K562 (cell line): ENCODE data around the gene USP32. TPM values are rescaled to one million over a fixed set of nuclear protein-coding genes. Genes with fewer than 3 reads are reported as not detected.
A peak's percentile ranks its signal among the peaks of the same experiment; 100 is the strongest.

Experiments
- CBFA2T3 ChIP-seq: fragments of 450-650 bp; IDR thresholded peaks from 2 replicates; pipeline ENCODE4 v1.6.1; 2017
- CBX1 ChIP-seq: sonication (generic); IDR thresholded peaks from 2 replicates; pipeline ENCODE4 v1.6.1; 2016; ENCODE audit warnings: antibody characterized with exemption, low read depth, mild to moderate bottlenecking
- CC2D1A ChIP-seq: fragments of 450-650 bp; IDR thresholded peaks from 2 replicates; pipeline ENCODE4 v1.6.1; 2017; ENCODE audit warnings: mild to moderate bottlenecking
- DPF2 ChIP-seq: fragments of 450-650 bp; IDR thresholded peaks from 2 replicates; pipeline ENCODE4 v1.6.1; 2016
- FOXK2 ChIP-seq, 2 experiments: fragments of 450-650 bp; IDR thresholded peaks in 1 of 2; conservative IDR thresholded peaks in 1 of 2; 2 replicates each; pipeline ENCODE4 v1.6.1; 2016; ENCODE audit warnings: low read depth in 2 of 2, mild to moderate bottlenecking in 1 of 2
- GATA2 ChIP-seq: sonication (generic); formaldehyde crosslinking; IDR thresholded peaks from 2 replicates; pipeline ENCODE4 v1.4.0; 2020; ENCODE audit warnings: mild to moderate bottlenecking, missing genetic modification reagents
- MIER1 ChIP-seq: fragments of 450-650 bp; IDR thresholded peaks from 2 replicates; pipeline ENCODE4 v1.6.1; 2016; ENCODE audit warnings: antibody characterized with exemption, mild to moderate bottlenecking, low read depth
- MYC ChIP-seq, 2 experiments: fragments of 250-450 bp in 1 of 2; sonication (Bioruptor Pico) in 1 of 2; IDR thresholded peaks; 2 replicates each; pipeline versions ENCODE4 v1.5.1 to v1.6.1; 2012 to 2021; ENCODE audit warnings: low read depth in 2 of 2, borderline replicate concordance in 1 of 2, improper control_type of control experiment in 1 of 2, low read length in 1 of 2, mild to moderate bottlenecking in 1 of 2, moderate library complexity in 1 of 2
- PKNOX1 ChIP-seq: fragments of 450-650 bp; IDR thresholded peaks from 2 replicates; pipeline ENCODE4 v1.6.1; 2016
- PTTG1 ChIP-seq: fragments of 450-650 bp; IDR thresholded peaks from 2 replicates; pipeline ENCODE4 v1.6.1; 2016; ENCODE audit warnings: low read depth, mild to moderate bottlenecking, missing genetic modification characterization, missing compliant biosample characterization
- SMARCA5 ChIP-seq: fragments of 450-650 bp; IDR thresholded peaks from 2 replicates; pipeline ENCODE4 v1.6.1; 2016
- XRCC5 ChIP-seq: fragments of 200-400 bp; formaldehyde crosslinking; IDR thresholded peaks from 2 replicates; pipeline ENCODE4 v1.6.1; 2017; ENCODE audit warnings: low read depth, mild to moderate bottlenecking, low read length
- ZBED1 ChIP-seq: IDR thresholded peaks from 2 replicates; pipeline ENCODE4 v1.6.1; 2014
- ZBTB34 ChIP-seq: fragments of 250-450 bp; sonication (Bioruptor Pico); IDR thresholded peaks from 2 replicates; pipeline ENCODE4 v1.8.0; 2021; ENCODE audit warnings: mild to moderate bottlenecking, moderate library complexity
- ZBTB9 ChIP-seq: fragments of 450-650 bp; formaldehyde crosslinking; IDR thresholded peaks from 2 replicates; pipeline ENCODE4 v1.4.0; 2020; ENCODE audit warnings: mild to moderate bottlenecking, moderate library complexity
- ZKSCAN3 ChIP-seq: fragments of 250-450 bp; sonication (Bioruptor Pico); IDR thresholded peaks from 2 replicates; pipeline ENCODE4 v1.4.0; 2020
- ZNF146 ChIP-seq: IDR thresholded peaks from one replicate; pipeline ENCODE4 v1.6.1; 2018; ENCODE audit warnings: missing compliant biosample characterization; ENCODE audit not compliant: unreplicated experiment
- ZNF354B ChIP-seq: fragments of 250-450 bp; sonication (Bioruptor Pico); IDR thresholded peaks from 2 replicates; pipeline ENCODE4 v1.4.0; 2020
- polyA plus RNA-seq, 8 experiments: library from polyadenylated mRNA; depleted of rRNA in 4 of 8; stranded (reverse) in 5 of 8; unstranded in 3 of 8; fragments of >200 nt; fragmentation: Nextera tagmentation in 2 of 8; fragmentation: Illumina TruSeq in 1 of 8; extraction: Ambion mirVana in 2 of 8; extraction: Trizol in 1 of 8; gene quantifications; 2 replicates each; pipeline versions ENCODE4 v1.2.1 to v1.2.3, GENCODE V29; 2011 to 2014; ENCODE audit warnings: inconsistent platforms in 1 of 8, missing spikeins in 1 of 8
- total RNA-seq, 7 experiments: library from RNA; depleted of rRNA in 6 of 7; stranded (reverse); fragments of >200 nt in 6 of 7; fragmentation: Illumina TruSeq in 2 of 7; extraction: Trizol in 2 of 7; gene quantifications; 2 replicates each; pipeline versions ENCODE4 v1.2.1 to v1.2.3, GENCODE V29; 2011 to 2021; ENCODE audit warnings: low replicate concordance in 1 of 7
- TF ChIP-seq, protein P1 (sequence below): fragments of 200-400 bp; formaldehyde crosslinking; IDR thresholded peaks from 2 replicates; pipeline ENCODE4 v1.6.1; 2017; ENCODE audit warnings: mild to moderate bottlenecking, low read depth, low read length, moderate library complexity
- TF ChIP-seq, protein P2 (sequence below): fragments of 450-650 bp; IDR thresholded peaks from 2 replicates; pipeline ENCODE4 v1.6.1; 2016; ENCODE audit warnings: mild to moderate bottlenecking
- TF ChIP-seq, protein P3 (sequence below): sonication (generic); formaldehyde crosslinking; IDR thresholded peaks from 2 replicates; pipeline ENCODE4 v1.9.0; 2022; ENCODE audit warnings: mild to moderate bottlenecking, missing genetic modification reagents

The USP32 gene
- total and polyA plus RNA-seq, 9 of the 15 experiments (the other 6 are each of a cell fraction or from before 2014, with no cell fraction given), result 18.0 to 69.3 (median 47.1) TPM

DNA sequence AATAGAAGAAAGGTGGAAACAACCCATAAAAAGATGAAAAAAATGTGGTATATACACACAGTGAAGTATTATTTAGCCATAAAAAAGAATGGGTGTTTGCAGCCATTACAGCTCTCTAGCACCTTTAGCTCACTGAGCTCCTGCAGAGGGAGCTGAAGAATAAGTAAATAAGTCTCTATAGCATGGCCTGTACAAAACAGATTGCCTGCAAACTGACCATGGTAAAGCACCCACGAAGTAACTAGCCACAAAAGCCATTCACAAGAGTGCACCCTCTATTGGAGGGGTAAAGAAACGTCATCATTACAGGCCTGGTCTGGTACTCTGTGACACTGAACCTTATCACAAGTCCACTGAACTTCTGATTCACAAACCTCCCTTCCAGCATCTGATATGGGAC is 76.3 kb downstream of the USP32 start (continued):
- TF ChIP-seq, protein P1, sequence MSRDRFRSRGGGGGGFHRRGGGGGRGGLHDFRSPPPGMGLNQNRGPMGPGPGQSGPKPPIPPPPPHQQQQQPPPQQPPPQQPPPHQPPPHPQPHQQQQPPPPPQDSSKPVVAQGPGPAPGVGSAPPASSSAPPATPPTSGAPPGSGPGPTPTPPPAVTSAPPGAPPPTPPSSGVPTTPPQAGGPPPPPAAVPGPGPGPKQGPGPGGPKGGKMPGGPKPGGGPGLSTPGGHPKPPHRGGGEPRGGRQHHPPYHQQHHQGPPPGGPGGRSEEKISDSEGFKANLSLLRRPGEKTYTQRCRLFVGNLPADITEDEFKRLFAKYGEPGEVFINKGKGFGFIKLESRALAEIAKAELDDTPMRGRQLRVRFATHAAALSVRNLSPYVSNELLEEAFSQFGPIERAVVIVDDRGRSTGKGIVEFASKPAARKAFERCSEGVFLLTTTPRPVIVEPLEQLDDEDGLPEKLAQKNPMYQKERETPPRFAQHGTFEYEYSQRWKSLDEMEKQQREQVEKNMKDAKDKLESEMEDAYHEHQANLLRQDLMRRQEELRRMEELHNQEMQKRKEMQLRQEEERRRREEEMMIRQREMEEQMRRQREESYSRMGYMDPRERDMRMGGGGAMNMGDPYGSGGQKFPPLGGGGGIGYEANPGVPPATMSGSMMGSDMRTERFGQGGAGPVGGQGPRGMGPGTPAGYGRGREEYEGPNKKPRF, result no peak
- TF ChIP-seq PTTG1 (tag), result no peak
- TF ChIP-seq CBFA2T3, result peak; percentile 21; the same call in 1 of the 2 replicates
- 0 out of 4 replicates have a peak, but pooled peaks of 1 of the 2 experiments have one; percentile 19 for TF ChIP-seq FOXK2 (conservative IDR thresholded peaks at IDR 0.05 in 1 of 2, IDR thresholded peaks at IDR 0.05 in 1 of 2; ENCODE audit: low read depth in 2 of 2)
- no peak for TF ChIP-seq ZBTB34
- no peak for TF ChIP-seq DPF2
- TF ChIP-seq, protein P2, sequence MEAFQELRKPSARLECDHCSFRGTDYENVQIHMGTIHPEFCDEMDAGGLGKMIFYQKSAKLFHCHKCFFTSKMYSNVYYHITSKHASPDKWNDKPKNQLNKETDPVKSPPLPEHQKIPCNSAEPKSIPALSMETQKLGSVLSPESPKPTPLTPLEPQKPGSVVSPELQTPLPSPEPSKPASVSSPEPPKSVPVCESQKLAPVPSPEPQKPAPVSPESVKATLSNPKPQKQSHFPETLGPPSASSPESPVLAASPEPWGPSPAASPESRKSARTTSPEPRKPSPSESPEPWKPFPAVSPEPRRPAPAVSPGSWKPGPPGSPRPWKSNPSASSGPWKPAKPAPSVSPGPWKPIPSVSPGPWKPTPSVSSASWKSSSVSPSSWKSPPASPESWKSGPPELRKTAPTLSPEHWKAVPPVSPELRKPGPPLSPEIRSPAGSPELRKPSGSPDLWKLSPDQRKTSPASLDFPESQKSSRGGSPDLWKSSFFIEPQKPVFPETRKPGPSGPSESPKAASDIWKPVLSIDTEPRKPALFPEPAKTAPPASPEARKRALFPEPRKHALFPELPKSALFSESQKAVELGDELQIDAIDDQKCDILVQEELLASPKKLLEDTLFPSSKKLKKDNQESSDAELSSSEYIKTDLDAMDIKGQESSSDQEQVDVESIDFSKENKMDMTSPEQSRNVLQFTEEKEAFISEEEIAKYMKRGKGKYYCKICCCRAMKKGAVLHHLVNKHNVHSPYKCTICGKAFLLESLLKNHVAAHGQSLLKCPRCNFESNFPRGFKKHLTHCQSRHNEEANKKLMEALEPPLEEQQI, result 0 out of 2 replicates have a peak, but pooled peaks have one; percentile 41
- TF ChIP-seq ZBTB9 (CRISPR knock-in tag), result no peak
- TF ChIP-seq MIER1, result no peak
- TF ChIP-seq, protein P3, sequence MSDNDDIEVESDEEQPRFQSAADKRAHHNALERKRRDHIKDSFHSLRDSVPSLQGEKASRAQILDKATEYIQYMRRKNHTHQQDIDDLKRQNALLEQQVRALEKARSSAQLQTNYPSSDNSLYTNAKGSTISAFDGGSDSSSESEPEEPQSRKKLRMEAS, result peak; percentile 14; the same call in 1 of the 2 replicates
- peak; percentile 89 for TF ChIP-seq CC2D1A
- TF ChIP-seq ZNF146, result peak; percentile 75
- peak; percentile 44; the same call in 1 of the 2 replicates for TF ChIP-seq MYC (IDR thresholded peaks at IDR 0.05; ENCODE audit: low read depth, low read length)
- no peak for TF ChIP-seq MYC (CRISPR knock-in tag; IDR thresholded peaks at IDR 0.05; ENCODE audit: borderline replicate concordance, low read depth)
- TF ChIP-seq SMARCA5, result peak; percentile 44; the same call in 1 of the 2 replicates
- peak; percentile 43; the same call in 1 of the 2 replicates for TF ChIP-seq CBX1
- 0 out of 2 replicates have a peak, but pooled peaks have one; percentile 26 for TF ChIP-seq PKNOX1
- TF ChIP-seq ZKSCAN3, result no peak
- no peak for TF ChIP-seq XRCC5
- TF ChIP-seq GATA2, result peak; percentile 24; the same call in 1 of the 2 replicates
- TF ChIP-seq ZNF354B (CRISPR knock-in tag), result no peak
- no peak for TF ChIP-seq ZBED1
